ENCODE results near the gene LACTBL1.

LACTBL1 gene

DNA sequence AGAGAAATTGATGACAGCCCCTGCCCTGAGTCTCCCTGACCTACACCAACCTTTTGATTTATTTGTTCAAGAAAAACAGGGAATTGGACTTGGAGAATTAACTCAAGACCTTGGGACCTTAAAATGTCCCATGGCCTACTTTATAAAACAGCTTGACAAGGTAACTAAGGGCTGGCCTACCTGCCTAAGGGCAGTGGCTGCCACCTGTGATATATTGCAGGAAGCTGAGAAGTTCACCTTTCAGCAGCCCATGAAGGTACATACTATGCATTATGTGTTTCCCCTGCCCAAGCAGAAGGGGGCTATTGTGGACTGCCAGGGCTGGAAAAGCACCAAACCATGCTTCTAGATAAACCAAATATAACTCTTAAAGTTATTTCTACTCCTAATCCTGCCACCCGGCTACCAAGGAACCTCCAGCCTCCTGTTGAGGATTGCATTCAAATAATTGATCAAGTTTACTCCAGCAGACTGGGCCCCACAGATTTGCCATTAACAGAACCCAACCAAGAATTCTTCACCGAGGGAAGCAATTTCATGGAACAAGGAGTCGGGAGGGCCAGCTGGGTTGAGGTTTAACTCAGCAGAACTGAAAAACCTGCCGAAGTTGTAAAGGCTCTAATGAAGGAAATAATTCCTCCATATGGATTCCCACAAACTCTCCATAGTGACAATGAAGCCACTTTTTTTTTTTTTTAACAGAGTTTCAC is 28.2 kb downstream of the LACTBL1 start:
- no peak for DNase-seq (ENCODE audit: low spot score)

- DNase-seq (ENCODE audit: low spot score) = no peak
These were observed 31.4 kb downstream of the LACTBL1 start for GRCh38 chr1:22941257-22941656.

GRCh38 chr1:22936681-22937080 is 36.0 kb downstream of the LACTBL1 start:
- no peak for DNase-seq (ENCODE audit: low spot score)

GRCh38 chr1:22935433-22935832 is 37.2 kb downstream of the LACTBL1 start:
- DNase-seq (ENCODE audit: low spot score) = no peak

- DNase-seq (ENCODE audit: low spot score) = no peak
These were observed 39.7 kb downstream of the LACTBL1 start for GRCh38 chr1:22932803-22933470.

DNA sequence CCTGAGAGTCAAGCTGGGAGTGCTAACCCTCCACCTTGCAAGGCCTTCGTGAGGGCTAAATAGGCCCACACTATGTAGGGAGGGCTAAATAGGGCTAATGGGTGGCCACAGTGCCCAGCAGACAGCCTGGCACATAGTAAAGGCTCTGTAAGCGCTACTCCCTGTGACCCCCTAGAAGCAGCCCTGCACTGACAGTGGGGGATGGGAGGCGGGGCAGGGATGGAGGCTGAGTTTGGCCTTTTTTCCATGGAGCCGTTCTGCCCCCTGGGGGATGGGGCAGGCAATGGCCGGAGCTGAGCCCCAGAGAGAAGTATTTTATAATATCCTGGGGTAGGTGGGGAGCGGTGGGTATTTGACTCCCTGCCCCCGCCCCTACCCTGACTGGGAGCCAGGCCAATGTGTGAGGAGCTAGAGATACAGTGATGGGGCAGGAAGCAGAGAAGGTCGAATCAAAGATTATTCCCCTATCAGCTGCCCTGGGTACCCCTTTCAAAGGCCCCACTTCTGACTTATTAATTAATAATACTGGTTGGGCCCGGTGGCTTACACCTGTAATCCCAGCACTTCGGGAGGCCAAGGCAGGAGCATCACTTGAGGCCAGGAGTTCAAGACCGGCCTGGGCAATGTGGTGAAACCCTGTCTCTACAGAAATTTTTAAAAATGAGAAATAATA is 42.3 kb downstream of the LACTBL1 start:
- DNase-seq (ENCODE audit: low spot score) = no peak

GRCh38 chr1:22925111-22925510 is 47.6 kb downstream of the LACTBL1 start:
- no peak for DNase-seq (ENCODE audit: low spot score)

GRCh38 chr1:22922640-22923039 is 50.0 kb downstream of the LACTBL1 start:
- no peak for DNase-seq (ENCODE audit: low spot score)

DNA sequence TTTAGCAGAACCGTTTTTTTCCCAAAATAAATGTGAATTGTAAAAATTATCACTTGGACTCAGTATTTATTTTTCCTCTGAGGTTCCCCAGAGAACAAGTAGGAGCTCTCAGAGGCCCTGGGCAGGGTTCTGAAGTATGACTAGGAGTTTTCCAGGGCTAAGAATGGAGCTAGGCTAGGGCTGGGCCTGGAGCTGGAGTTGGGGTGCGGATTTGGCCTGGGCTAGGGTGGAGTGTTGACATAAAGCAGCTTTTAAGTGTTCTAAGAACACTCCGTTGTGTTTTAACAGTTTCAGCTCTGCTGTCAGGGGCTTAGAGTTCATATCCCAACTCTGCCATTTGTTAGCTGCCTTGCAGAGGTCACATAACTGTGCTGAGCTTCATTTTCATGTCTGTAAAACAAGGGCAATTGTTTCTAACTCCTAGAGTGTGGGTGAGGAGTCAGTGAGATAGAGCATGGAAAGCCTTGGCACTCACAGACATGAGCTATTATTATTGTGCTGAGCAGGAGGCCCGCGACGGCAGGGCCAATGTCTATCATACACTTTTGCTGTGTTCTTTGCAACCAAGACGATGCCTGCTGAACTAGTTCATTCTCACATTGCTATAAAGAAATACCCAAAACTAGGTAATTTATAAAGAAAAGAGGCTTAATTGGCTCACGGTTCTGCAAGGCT is 51.1 kb downstream of the LACTBL1 start:
- DNase-seq (ENCODE audit: low spot score) = no peak

DNA sequence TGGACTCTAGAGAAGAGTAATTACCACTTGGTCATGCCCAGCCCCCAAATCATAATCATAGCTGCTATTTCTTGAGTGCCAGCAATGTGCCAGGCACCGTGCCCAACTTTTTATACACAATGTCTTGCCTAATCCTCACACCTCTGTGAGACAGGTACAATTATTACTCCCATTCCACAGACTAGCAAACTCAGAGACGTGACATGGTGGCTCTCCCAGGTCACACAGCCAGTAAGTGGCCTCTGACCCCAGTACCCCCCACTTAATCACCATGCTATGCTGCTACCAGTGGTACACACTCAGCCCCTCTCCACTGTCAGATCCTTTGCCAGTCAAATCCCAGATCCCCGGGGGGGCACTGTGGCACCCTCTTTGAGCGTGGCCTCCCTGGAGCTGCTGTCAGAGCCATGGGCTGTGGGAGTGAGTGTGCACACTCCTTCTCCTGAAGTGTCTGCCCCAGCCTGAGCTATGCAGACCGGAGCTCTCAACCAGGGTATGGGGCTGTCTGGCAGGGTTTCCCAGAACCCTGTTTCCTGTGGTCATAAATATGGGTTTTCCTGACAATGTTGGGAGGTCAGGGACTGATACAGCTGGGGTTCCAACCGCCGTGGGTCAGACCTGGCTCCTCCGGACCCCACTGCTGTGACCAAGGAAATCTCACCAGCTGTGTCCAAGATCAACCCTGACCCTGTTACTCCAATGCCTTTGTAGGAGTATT is 51.8 kb downstream of the LACTBL1 start:
- DNase-seq (ENCODE audit: low spot score) = no peak

- no peak for DNase-seq (ENCODE audit: low spot score)
These were observed 52.5 kb downstream of the LACTBL1 start for GRCh38 chr1:22920026-22920733.

GRCh38 chr1:22919341-22920025 is 53.2 kb downstream of the LACTBL1 start:
- no peak for DNase-seq (ENCODE audit: low spot score)

DNA sequence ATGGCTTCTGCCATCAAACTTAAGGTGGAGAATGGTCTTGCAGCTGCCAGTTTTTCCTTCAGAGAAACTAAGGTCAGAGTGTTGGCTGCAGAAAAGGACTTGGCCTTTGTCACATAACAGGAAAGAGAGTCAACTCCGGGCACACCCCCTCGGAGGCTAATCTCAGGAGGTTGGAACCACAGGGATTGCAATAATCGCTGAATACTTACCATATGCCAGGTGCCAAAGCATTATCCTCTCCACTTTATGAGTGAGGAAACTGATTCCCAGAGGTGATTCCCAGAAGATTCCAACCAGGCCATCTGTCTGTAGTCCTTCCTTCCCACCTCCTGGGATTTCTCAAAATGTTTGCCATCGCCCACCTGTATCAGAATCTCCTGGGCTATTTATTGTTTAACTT is 54.0 kb downstream of the LACTBL1 start:
- DNase-seq (ENCODE audit: low spot score) = no peak

GRCh38 chr1:22917989-22918388 is 54.7 kb downstream of the LACTBL1 start:
- DNase-seq (ENCODE audit: low spot score) = no peak

DNA sequence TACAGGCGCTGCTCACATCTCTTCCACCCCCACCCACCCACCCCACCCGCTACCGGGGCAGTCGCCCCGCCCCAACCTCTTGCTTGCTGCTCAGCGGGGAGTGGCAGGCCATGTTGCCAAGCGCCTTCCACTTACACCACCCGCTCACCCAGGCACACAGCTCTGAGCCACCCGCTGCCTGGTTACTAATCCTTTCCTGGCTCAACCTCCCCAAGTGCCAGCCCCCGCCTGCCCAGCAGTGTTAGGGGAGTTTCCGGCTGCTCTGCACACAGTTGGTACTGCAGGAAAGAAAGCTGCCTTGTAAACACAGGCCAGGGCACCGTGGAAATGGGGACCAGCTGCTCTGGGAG is 56.2 kb downstream of the LACTBL1 start:
- DNase-seq (ENCODE audit: low spot score) = no peak

GRCh38 chr1:22915816-22916470 is 56.7 kb downstream of the LACTBL1 start:
- no peak for DNase-seq (ENCODE audit: low spot score)

DNA sequence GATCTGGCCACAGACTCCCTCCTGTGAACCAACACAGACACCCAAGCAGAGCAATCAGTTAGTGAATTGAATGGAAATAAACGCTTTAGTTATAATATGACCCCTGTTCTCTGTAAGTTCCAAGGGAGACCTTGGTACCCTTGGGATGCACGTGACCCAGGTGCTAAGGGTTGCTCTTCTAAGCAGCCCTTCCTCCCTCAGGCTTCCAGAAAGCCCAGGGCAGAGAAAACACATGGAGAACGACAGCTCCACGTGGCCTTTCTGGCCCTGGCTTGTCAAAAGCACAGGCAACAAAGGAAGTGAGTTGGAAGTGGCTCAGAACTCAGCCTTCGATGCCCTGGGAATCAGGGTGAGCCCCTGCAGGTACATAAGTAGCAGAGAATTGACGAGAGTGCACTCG is 57.4 kb downstream of the LACTBL1 start:
- DNase-seq (ENCODE audit: low spot score) = no peak

GRCh38 chr1:22914633-22915217 is 57.9 kb downstream of the LACTBL1 start:
- no peak for DNase-seq (ENCODE audit: low spot score)

- DNase-seq (ENCODE audit: low spot score) = no peak
These were observed 58.5 kb downstream of the LACTBL1 start for GRCh38 chr1:22914156-22914555.

All from hematopoietic multipotent progenitor cell treated with erythropoietin and hydrocortisone succinate and interleukin-3 and kit ligand, for 17 days (in vitro differentiated cells).